ENCODE measurements around the gene SOHLH2. TPM values are rescaled to one million over a fixed set of nuclear protein-coding genes. Genes with fewer than 3 reads are reported as not detected.

The SOHLH2 gene
- 0.21 and 0.34 TPM in 2 replicates for total RNA-seq

GRCh38 chr13:36214163-36214921, at the start of gene SOHLH2:
SOHLH2 (minus strand) TSS chr13:36214556; CDS start chr13:36214526, 30 bp downstream.

GRCh38 chr13:36131222-36131930, 83.0 kb downstream of the SOHLH2 start, which contains the start of gene DCLK1:
DCLK1 (minus strand) TSS chr13:36131382.

Other genes starting within 250 kb of the SOHLH2 start
- gene DCLK1, start 83.2 kb downstream of the SOHLH2 start, total RNA-seq, result under 0.01 and 3.4 TPM in 2 replicates
- gene CCDC169, start 83.3 kb upstream of the SOHLH2 start, total RNA-seq, result 2.4 and 4.2 TPM in 2 replicates
- 63.9 and 123 TPM in 2 replicates for gene SPART, start 131.8 kb upstream of the SOHLH2 start, total RNA-seq
- gene CCNA1, start 217.9 kb upstream of the SOHLH2 start, total RNA-seq, result 17.0 and 150 TPM in 2 replicates

All from nasal cavity respiratory epithelium epithelial cell of viscerocranial mucosa (primary cell).